Measurements from ENCODE around the gene SEC24C.

SEC24C gene

DNA sequence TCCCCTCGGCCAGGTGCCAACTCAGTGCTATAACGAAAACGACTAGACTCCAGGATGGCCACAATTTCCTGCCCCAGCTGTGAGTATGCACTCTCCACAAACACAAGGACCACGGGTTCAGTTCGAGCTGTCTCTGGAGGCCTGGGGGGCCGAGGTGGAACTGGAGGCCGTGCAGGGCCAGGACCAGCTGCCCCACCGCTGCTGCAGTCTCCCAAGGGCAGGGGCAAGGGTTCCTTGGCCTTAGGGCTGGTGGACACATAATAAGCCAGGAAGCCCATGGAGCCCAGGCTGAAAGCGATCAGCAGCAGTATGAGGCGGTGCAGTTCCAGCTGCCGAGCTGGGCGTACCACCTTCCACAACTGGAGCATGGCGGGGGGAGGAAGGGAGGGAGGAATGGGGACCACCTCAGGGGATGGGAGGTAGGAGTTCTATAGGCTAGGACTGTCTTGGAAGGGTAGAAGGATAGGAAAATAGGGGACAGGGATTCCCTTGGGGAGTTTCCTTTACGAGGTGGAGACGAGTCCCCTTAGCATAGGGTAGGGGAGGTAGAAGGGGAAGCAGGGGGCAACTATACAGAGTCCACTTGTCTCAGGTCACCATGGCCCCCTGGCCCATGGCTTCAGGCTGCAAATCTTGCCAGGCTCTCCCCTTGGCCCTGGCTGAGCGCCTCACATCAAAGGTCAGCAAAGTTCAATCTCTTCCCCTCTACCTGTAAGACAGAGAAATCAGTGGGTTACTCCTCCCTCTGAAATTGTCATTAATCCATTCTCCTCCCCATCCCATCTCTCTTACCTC lies 64.0 kb downstream of the SEC24C start:
- H3K79me2 ChIP-seq (ENCODE audit: low read length), result peaks cover 8% of the 10 kb centered on the region
- no peak overlapping the region for H3K9ac ChIP-seq (ENCODE audit: low read length)
- no peaks in the 10 kb centered on the region for H3K9me3 ChIP-seq (ENCODE audit: insufficient read depth, low read length)
- TF ChIP-seq, protein P1, sequence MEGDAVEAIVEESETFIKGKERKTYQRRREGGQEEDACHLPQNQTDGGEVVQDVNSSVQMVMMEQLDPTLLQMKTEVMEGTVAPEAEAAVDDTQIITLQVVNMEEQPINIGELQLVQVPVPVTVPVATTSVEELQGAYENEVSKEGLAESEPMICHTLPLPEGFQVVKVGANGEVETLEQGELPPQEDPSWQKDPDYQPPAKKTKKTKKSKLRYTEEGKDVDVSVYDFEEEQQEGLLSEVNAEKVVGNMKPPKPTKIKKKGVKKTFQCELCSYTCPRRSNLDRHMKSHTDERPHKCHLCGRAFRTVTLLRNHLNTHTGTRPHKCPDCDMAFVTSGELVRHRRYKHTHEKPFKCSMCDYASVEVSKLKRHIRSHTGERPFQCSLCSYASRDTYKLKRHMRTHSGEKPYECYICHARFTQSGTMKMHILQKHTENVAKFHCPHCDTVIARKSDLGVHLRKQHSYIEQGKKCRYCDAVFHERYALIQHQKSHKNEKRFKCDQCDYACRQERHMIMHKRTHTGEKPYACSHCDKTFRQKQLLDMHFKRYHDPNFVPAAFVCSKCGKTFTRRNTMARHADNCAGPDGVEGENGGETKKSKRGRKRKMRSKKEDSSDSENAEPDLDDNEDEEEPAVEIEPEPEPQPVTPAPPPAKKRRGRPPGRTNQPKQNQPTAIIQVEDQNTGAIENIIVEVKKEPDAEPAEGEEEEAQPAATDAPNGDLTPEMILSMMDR (IDR thresholded peaks at IDR 0.05; ENCODE audit: low read depth, low read length), result no peak
- TF ChIP-seq EZH2phosphoT487 (IDR thresholded peaks at IDR 0.05; ENCODE audit: low read depth), result no peak
- no peaks in the 10 kb centered on the region for H4K20me1 ChIP-seq (ENCODE audit: insufficient read depth, low read length)
- H3K36me3 ChIP-seq (replicated peaks; ENCODE audit: low read depth, low read length), result peaks cover 26% of the 10 kb centered on the region
- no peak overlapping the region for H3K4me3 ChIP-seq (ENCODE audit: low read length)
- H3K27me3 ChIP-seq (ENCODE audit: low read depth, low read length), result no peaks in the 10 kb centered on the region
- peaks cover 31% of the 10 kb centered on the region for H3K4me1 ChIP-seq (ENCODE audit: low read length)
- H3K27ac ChIP-seq (ENCODE audit: low read length), result no peak overlapping the region
- no peak overlapping the region for H3K4me2 ChIP-seq (ENCODE audit: low read length)
- H2AFZ ChIP-seq (ENCODE audit: low read depth, low read length), result no peak overlapping the region

DNA sequence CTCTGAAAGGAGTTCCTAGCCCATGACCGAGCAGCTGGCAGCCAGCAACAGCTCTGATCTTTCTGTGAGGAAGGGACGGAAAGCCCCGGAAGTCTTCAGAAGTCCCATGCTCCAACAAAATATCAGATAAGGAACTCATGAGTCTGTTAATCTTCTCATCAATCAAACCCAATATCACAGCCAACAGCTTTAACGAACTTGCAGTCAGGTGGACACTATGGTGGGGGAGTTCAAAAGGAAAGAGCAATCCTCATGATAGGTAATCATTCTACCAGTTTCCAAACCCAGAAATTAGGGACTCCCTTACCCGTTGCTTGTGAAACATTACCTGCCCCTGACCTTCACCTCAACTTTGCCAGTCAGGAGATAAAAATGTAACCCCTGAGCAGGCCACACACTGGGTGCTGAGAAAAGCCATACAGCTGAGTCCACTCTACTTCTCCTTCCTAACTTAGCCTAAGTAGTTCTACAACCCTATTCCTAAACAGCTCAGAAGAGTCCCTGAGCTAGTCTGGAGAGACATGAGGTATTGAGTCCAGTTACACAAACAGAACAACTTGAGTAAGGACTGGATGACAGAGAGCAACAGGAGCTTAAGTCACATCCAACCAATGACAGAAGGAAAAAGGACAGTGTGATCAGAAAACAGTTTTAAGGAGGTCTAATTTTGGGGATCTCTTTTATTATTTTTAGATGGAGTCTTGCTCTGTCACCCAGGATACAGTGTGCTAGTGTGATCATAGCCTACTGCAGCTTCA lies 65.1 kb downstream of the SEC24C start:
- Histone ChIP-seq H2AFZ (ENCODE audit: low read depth, low read length) (no peak overlapping the region), H3K4me2 (ENCODE audit: low read length) (no peak overlapping the region), H3K27ac (ENCODE audit: low read length) (no peak overlapping the region), H3K27me3 (ENCODE audit: low read depth, low read length) (no peaks in the 10 kb centered on the region), H3K4me3 (ENCODE audit: low read length) (no peak overlapping the region), H4K20me1 (ENCODE audit: insufficient read depth, low read length) (no peaks in the 10 kb centered on the region), H3K4me1 (ENCODE audit: low read length) (peaks cover 21% of the 10 kb centered on the region), H3K9me3 (ENCODE audit: insufficient read depth, low read length) (no peaks in the 10 kb centered on the region), H3K9ac (ENCODE audit: low read length) (no peak overlapping the region), H3K36me3 (replicated peaks; ENCODE audit: low read depth, low read length) (peaks cover 25% of the 10 kb centered on the region), H3K79me2 (ENCODE audit: low read length) (peaks cover 8% of the 10 kb centered on the region)
- TF ChIP-seq, protein P1 (IDR thresholded peaks at IDR 0.05; ENCODE audit: low read depth, low read length), result no peak
- no peak for TF ChIP-seq EZH2phosphoT487 (IDR thresholded peaks at IDR 0.05; ENCODE audit: low read depth)

DNA sequence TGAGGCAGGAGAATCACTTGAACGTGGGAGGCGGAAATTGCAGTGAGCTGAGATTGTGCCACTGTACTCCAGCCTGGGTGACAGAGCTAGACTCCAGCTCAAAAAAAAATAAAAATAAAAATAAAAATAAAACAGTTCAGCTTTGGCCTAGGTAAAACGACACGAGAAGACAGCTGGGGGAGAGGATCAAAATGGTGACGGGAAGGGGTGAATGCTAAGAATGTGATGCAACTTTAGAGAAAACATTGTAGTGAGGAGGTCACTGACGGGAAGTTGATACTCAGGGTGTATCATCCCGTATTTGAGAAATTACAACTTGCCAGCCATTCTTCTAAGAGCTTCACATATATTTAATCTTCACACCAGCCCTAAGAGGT lies 66.2 kb downstream of the SEC24C start:
- Histone ChIP-seq H3K4me1 (ENCODE audit: low read length) (peaks cover 10% of the 10 kb centered on the region), H4K20me1 (ENCODE audit: insufficient read depth, low read length) (no peaks in the 10 kb centered on the region), H3K9me3 (ENCODE audit: insufficient read depth, low read length) (no peaks in the 10 kb centered on the region), H2AFZ (ENCODE audit: low read depth, low read length) (no peak overlapping the region), H3K36me3 (replicated peaks; ENCODE audit: low read depth, low read length) (peaks cover 25% of the 10 kb centered on the region), H3K4me2 (ENCODE audit: low read length) (peak overlapping the region; percentile 74), H3K27me3 (ENCODE audit: low read depth, low read length) (no peaks in the 10 kb centered on the region), H3K27ac (ENCODE audit: low read length) (no peak overlapping the region), H3K4me3 (ENCODE audit: low read length) (peak overlapping the region; percentile 96), H3K9ac (ENCODE audit: low read length) (peak overlapping the region; percentile 77), H3K79me2 (ENCODE audit: low read length) (peaks cover 8% of the 10 kb centered on the region)
- TF ChIP-seq, protein P1 (IDR thresholded peaks at IDR 0.05; ENCODE audit: low read depth, low read length), result no peak
- TF ChIP-seq EZH2phosphoT487 (IDR thresholded peaks at IDR 0.05; ENCODE audit: low read depth), result no peak
